ENCODE results near the gene DOHH. TPM values are rescaled to one million over a fixed set of nuclear protein-coding genes. Genes with fewer than 3 reads are reported as not detected.
"Not testable (repeated sequence)": the region's sequence is repeated elsewhere in the genome, so short reads cannot be mapped to it uniquely, and the experiment has no call there.

Gene DOHH
- total RNA-seq, 4 donors from 2014 or later: 1.2 to 10.4 (median 4.7) TPM

- Histone ChIP-seq H3K36me3 (no peaks in the 10 kb centered on the region), H3K4me3 (no peak overlapping the region), H3K4me1 (peaks cover 0 to 10% of the 10 kb centered on the region in 2 donors), H3K9me3 (no peaks in the 10 kb centered on the region), H3K27ac (peak overlapping the region; percentile 91 to 98), H3K27me3 (no peaks in the 10 kb centered on the region)
- peak; percentile 88 to 93 for DNase-seq
- intact Hi-C loops (cut with DNase I; ENCODE audit: low total_unique reads): no loop called here
- TF ChIP-seq POLR2A (IDR thresholded peaks at IDR 0.05): peak in 1 of 2 donors; percentile 53
- TF ChIP-seq CTCF (IDR thresholded peaks at IDR 0.05): no peak
These were observed 49.6 kb downstream of the DOHH start for GRCh38 chr19:3450796-3451411.

- H3K36me3 ChIP-seq: no peaks in the 10 kb centered on the region
- H3K27me3 ChIP-seq: no peaks in the 10 kb centered on the region
- H3K4me1 ChIP-seq: peaks cover 0 to 11% of the 10 kb centered on the region in 2 donors
- intact Hi-C loops (cut with DNase I; ENCODE audit: low total_unique reads): no loop called here
- H3K4me3 ChIP-seq: no peak overlapping the region
- H3K9me3 ChIP-seq: no peaks in the 10 kb centered on the region
- H3K27ac ChIP-seq: peak overlapping the region; percentile 91 to 98
- TF ChIP-seq CTCF (IDR thresholded peaks at IDR 0.05) (no peak), POLR2A (IDR thresholded peaks at IDR 0.05) (no peak)
- peak in 1 of 2 donors; percentile 21 for DNase-seq
These were observed 51.7 kb downstream of the DOHH start for GRCh38 chr19:3448616-3449334.

GRCh38 chr19:3446657-3447056, 53.8 kb downstream of the DOHH start:
- H3K4me3 ChIP-seq; intact Hi-C loops (cut with DNase I; ENCODE audit: low total_unique reads); H3K9me3 ChIP-seq; H3K27me3 ChIP-seq; H3K36me3 ChIP-seq; DNase-seq: not testable (repeated sequence)
- Histone ChIP-seq H3K4me1 (peaks cover 0 to 10% of the 10 kb centered on the region in 2 donors), H3K27ac (peak overlapping the region in 1 of 2 donors; percentile 6)

- no peak for DNase-seq
- no peaks in the 10 kb centered on the region for H3K9me3 ChIP-seq
- no peaks in the 10 kb centered on the region for H3K27me3 ChIP-seq
- intact Hi-C loops (cut with DNase I; ENCODE audit: low total_unique reads): no loop called here
- peaks cover 0 to 4% of the 10 kb centered on the region in 2 donors for H3K4me1 ChIP-seq
- TF ChIP-seq CTCF (IDR thresholded peaks at IDR 0.05): no peak
- TF ChIP-seq POLR2A (IDR thresholded peaks at IDR 0.05): no peak
- no peak overlapping the region for H3K4me3 ChIP-seq
- H3K27ac ChIP-seq: no peak overlapping the region
- no peaks in the 10 kb centered on the region for H3K36me3 ChIP-seq
These were observed 55.7 kb downstream of the DOHH start for GRCh38 chr19:3444695-3445234.

- peak overlapping the region; percentile 49 to 63 for H3K27ac ChIP-seq
- DNase-seq: peak in 1 of 2 donors; percentile 60
- TF ChIP-seq CTCF (IDR thresholded peaks at IDR 0.05) (no peak), POLR2A (IDR thresholded peaks at IDR 0.05) (no peak)
- no peak overlapping the region for H3K4me3 ChIP-seq
- H3K4me1 ChIP-seq: peaks cover 0 to 4% of the 10 kb centered on the region in 2 donors
- no peaks in the 10 kb centered on the region for H3K27me3 ChIP-seq
- H3K36me3 ChIP-seq: no peaks in the 10 kb centered on the region
- intact Hi-C loops (cut with DNase I; ENCODE audit: low total_unique reads): no loop called here
- H3K9me3 ChIP-seq: no peaks in the 10 kb centered on the region
These were observed 56.4 kb downstream of the DOHH start for GRCh38 chr19:3443840-3444694.
